Measurements from ENCODE around the gene ENTPD1.

Gene ENTPD1, protein sequence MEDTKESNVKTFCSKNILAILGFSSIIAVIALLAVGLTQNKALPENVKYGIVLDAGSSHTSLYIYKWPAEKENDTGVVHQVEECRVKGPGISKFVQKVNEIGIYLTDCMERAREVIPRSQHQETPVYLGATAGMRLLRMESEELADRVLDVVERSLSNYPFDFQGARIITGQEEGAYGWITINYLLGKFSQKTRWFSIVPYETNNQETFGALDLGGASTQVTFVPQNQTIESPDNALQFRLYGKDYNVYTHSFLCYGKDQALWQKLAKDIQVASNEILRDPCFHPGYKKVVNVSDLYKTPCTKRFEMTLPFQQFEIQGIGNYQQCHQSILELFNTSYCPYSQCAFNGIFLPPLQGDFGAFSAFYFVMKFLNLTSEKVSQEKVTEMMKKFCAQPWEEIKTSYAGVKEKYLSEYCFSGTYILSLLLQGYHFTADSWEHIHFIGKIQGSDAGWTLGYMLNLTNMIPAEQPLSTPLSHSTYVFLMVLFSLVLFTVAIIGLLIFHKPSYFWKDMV

DNA sequence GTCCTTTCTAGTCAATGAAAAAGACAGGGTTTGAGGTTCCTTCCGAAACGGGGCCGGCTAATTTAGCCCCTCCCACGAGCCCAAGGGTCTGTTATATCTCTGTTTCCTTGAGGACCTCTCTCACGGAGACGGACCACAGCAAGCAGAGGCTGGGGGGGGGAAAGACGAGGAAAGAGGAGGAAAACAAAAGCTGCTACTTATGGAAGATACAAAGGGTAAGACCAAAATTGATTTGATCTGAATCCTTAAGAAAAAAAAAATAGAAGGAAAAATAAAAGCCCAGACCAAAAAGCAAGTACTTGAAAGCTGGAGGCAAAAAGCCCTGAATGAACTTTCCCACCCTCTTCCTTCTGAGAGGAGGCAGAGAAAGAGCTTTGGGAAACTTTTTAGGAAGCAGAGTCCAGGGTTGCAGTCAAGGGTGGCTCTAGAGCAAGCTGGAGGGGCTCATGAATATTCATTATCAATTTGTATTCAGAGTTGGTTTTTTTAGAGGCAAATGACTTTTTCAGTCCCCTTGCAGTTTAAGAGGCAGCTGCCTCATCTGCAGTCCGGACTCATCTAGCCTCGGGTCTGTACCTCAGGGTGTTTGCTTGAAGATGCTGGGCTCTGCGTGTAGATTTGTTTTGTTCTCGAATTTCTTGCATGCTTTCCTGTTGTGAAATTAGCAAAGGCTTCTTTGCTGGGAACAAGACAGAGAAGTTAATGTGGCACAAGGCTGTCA, at the start of gene ENTPD1:
Gene ENTPD1 (plus strand): TSS at position 123 of the 721 bp plus-strand sequence. CDS start 77 bp downstream, at position 200.
- TF ChIP-seq, protein P1, sequence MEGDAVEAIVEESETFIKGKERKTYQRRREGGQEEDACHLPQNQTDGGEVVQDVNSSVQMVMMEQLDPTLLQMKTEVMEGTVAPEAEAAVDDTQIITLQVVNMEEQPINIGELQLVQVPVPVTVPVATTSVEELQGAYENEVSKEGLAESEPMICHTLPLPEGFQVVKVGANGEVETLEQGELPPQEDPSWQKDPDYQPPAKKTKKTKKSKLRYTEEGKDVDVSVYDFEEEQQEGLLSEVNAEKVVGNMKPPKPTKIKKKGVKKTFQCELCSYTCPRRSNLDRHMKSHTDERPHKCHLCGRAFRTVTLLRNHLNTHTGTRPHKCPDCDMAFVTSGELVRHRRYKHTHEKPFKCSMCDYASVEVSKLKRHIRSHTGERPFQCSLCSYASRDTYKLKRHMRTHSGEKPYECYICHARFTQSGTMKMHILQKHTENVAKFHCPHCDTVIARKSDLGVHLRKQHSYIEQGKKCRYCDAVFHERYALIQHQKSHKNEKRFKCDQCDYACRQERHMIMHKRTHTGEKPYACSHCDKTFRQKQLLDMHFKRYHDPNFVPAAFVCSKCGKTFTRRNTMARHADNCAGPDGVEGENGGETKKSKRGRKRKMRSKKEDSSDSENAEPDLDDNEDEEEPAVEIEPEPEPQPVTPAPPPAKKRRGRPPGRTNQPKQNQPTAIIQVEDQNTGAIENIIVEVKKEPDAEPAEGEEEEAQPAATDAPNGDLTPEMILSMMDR (IDR thresholded peaks at IDR 0.05; ENCODE audit: unreplicated experiment in 3 of 3) = no peak
- Mint-ChIP-seq H3K36me3 (ENCODE audit: low read depth) (no peaks in the 10 kb centered on the region), H3K27ac (peak within 1 kb of the TSS; percentile 71 to 91 (median 89)), H3K9me3 (no peaks in the 10 kb centered on the region), H3K27me3 (ENCODE audit: low read depth) (no peaks in the 10 kb centered on the region), H3K4me3 (peak within 1 kb of the TSS; percentile 75 to 87 (median 85)), H3K4me1 (peaks cover 26% of the 10 kb centered on the region)

DNA sequence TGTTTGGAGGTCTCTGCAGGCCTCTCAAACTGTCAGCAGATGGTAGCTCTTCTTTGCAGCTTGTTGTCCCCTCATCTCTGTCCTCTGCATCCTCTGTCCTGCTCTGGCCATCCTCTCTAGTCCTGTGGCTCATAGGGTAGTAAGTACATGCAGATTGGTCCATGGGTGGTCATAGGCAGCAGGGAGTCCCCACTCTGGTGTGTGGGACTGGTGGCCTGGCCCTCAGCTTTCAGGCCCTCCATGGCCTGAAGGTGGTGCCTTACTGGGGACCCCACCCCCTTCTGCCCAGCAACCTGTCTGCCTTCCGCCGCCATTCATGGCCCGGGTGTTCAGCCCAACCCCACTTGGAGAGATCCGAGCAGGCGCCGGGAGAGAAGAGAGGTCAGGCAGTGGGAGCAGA, 49.4 kb upstream of the ENTPD1 start:
- H3K36me3 Mint-ChIP-seq (ENCODE audit: low read depth) = no peaks in the 10 kb centered on the region
- no peak overlapping the region for H3K4me3 Mint-ChIP-seq
- no peaks in the 10 kb centered on the region for H3K9me3 Mint-ChIP-seq
- H3K27ac Mint-ChIP-seq = no peak overlapping the region
- no peaks in the 10 kb centered on the region for H3K27me3 Mint-ChIP-seq (ENCODE audit: low read depth)
- TF ChIP-seq, protein P1 (IDR thresholded peaks at IDR 0.05; ENCODE audit: unreplicated experiment in 3 of 3) = no peak
- no peaks in the 10 kb centered on the region for H3K4me1 Mint-ChIP-seq

DNA sequence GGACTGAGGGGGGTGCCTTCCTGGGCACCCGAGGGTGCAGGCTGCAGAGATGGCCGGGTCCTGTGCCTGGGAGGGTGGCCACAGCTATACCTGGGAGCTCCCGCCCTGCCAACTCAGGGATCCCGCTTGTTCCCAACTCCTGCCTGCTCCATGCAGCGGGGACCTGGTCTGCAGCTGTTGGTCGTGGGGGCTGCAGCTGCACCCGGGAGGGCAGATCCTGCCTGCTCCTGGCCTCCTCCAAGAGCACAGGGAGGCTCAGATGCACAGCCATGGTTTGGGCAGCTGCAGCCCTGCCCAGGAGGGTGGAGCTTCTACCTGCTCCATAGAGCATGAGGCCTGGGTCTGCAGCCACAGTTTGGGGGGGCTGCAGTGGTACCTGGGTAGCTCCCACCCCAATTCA, 49.0 kb upstream of the ENTPD1 start:
- TF ChIP-seq, protein P1 (IDR thresholded peaks at IDR 0.05; ENCODE audit: unreplicated experiment in 3 of 3) = no peak
- Mint-ChIP-seq H3K9me3 (no peaks in the 10 kb centered on the region), H3K4me3 (no peak overlapping the region), H3K36me3 (ENCODE audit: low read depth) (no peaks in the 10 kb centered on the region), H3K4me1 (no peaks in the 10 kb centered on the region), H3K27me3 (ENCODE audit: low read depth) (no peaks in the 10 kb centered on the region), H3K27ac (no peak overlapping the region)

DNA sequence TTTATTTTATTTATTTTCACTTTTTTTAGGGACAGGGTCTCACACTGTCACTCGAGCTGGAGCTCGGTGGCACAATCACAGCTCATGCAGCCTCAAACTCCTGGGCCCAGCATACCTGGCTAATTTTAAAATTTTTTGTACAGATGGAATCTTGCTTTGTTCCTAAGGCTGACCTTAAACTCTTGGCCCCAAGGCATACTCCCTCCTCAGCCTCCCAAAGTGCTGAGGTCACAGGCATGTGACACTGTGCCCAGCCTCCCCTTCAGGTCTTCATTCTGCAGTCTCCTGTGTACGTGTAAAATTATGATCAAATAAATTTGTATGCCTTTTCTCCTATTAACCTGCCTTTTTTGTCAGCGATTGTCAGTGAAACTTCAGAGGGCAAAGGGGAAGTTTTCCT, 44.5 kb upstream of the ENTPD1 start:
- Mint-ChIP-seq H3K4me3 (no peak overlapping the region), H3K36me3 (ENCODE audit: low read depth) (no peaks in the 10 kb centered on the region), H3K4me1 (no peaks in the 10 kb centered on the region), H3K27me3 (ENCODE audit: low read depth) (no peaks in the 10 kb centered on the region), H3K9me3 (no peaks in the 10 kb centered on the region), H3K27ac (no peak overlapping the region)
- TF ChIP-seq, protein P1 (IDR thresholded peaks at IDR 0.05; ENCODE audit: unreplicated experiment in 3 of 3) = no peak

DNA sequence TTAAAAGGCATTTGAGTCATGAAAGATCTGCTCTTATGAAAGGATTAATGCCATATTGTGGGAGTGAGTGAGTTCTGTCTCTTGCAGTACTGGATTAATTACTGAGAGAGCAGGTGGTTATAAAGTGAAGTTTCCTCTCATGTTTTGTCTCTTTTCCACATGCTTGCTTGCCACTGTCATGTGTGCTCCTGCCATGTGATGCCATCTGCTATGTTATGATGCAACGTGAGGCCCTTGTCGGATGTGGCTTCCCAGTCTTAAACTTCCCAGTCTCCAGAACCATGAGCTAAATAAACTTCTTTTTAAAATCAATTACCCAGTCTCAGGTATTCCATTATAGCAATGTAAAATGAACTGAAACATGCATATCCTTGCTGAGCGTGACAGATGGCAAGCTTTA, 39.5 kb upstream of the ENTPD1 start:
- peaks cover 3% of the 10 kb centered on the region for H3K27me3 Mint-ChIP-seq (ENCODE audit: low read depth)
- no peaks in the 10 kb centered on the region for H3K4me1 Mint-ChIP-seq
- TF ChIP-seq, protein P1 (IDR thresholded peaks at IDR 0.05; ENCODE audit: unreplicated experiment in 3 of 3) = no peak
- no peak overlapping the region for H3K4me3 Mint-ChIP-seq
- H3K9me3 Mint-ChIP-seq = no peaks in the 10 kb centered on the region
- H3K36me3 Mint-ChIP-seq (ENCODE audit: low read depth) = no peaks in the 10 kb centered on the region
- H3K27ac Mint-ChIP-seq = no peak overlapping the region

Measured in nephron (organoid).